Stomach (tissue), 9 donors: ENCODE measurements around the gene LRRC49. TPM values are rescaled to one million over a fixed set of nuclear protein-coding genes. Genes with fewer than 3 reads are reported as not detected.

Source experiments
- DNase-seq, 2 donors: peaks; one replicate each; pipeline versions ENCODE4 v3.0.0 to v3.0.0-alpha.2; 2013 to 2019
- H3K27ac ChIP-seq, 5 donors: fragments of 200-600 bp in 4 of 5; sonication (generic) in 4 of 5; one replicate each; pipeline ENCODE4 v1.5.1; 2013 to 2019; ENCODE audit warnings: mild to moderate bottlenecking in 1 of 5, moderate library complexity in 1 of 5
- H3K27me3 ChIP-seq, 3 donors: fragments of 200-600 bp; sonication (generic); one replicate each; pipeline ENCODE4 v1.5.1; 2017 to 2019; ENCODE audit warnings: mixed run types in 1 of 3
- H3K36me3 ChIP-seq, 4 donors: fragments of 200-600 bp; sonication (generic); 1 replicate in 3 of 4; 2 replicates in 1 of 4; pipeline ENCODE4 v1.5.1; 2016 to 2019
- H3K4me1 ChIP-seq, 4 donors: fragments of 200-600 bp; sonication (generic); one replicate each; pipeline ENCODE4 v1.5.1; 2016 to 2019
- H3K4me3 ChIP-seq, 4 donors: fragments of 200-600 bp; sonication (generic) in 3 of 4; one replicate each; pipeline ENCODE4 v1.5.1; 2016 to 2019; ENCODE audit warnings: mild to moderate bottlenecking in 1 of 4
- H3K9me3 ChIP-seq, 4 donors: fragments of 200-600 bp; sonication (generic); one replicate each; pipeline ENCODE4 v1.5.1; 2016 to 2019
- EP300 ChIP-seq: sonication (generic); formaldehyde crosslinking; IDR thresholded peaks from one replicate; pipeline ENCODE4 v1.6.1; 2017; ENCODE audit warnings: antibody characterized with exemption
- POLR2A ChIP-seq, 4 donors: fragments of 450-650 bp; IDR thresholded peaks; one replicate each; pipeline ENCODE4 v1.6.1; 2016; ENCODE audit warnings: antibody characterized with exemption in 4 of 4, control low read depth in 2 of 4, mild to moderate bottlenecking in 1 of 4, moderate library complexity in 1 of 4
- POLR2AphosphoS5 ChIP-seq, 3 donors: sonication (generic); formaldehyde crosslinking; IDR thresholded peaks; one replicate each; pipeline ENCODE4 v1.6.1; 2016; ENCODE audit warnings: antibody characterized with exemption in 3 of 3
- WGBS, 5 donors: extraction: QIAGEN DNeasy Blood & Tissue Kit in 3 of 5; methylation state at CpG; one replicate each; pipeline versions ENCODE4 v1.1.5 to v1.1.7; 2013 to 2018; 5-methylcytosine and 5-hydroxymethylcytosine counted together
- intact Hi-C: fragments of 100-400 bp; cut with DNase I; formaldehyde crosslinking; loops from one replicate; pipeline ENCODE4 v1.15.1; 2023; ENCODE audit warnings: low total_unique reads
- polyA plus RNA-seq, 3 donors: library from polyadenylated mRNA; stranded (reverse); fragments of 200-250 nt; gene quantifications; one replicate each; pipeline ENCODE4 v1.2.3, GENCODE V29; 2013
- total RNA-seq, 5 donors: library from RNA; depleted of rRNA; stranded (reverse); fragments of >200 nt; gene quantifications; one replicate each; pipeline versions ENCODE4 v1.1.0 to v1.2.3, GENCODE V29; 2014 to 2016
- TF ChIP-seq, protein P1 (sequence below), 7 experiments: fragments of 450-650 bp in 4 of 7; fragments of 200-600 bp in 3 of 7; sonication (generic) in 3 of 7; IDR thresholded peaks; one replicate each; pipeline ENCODE4 v1.5.1; 2016 to 2019; ENCODE audit warnings: antibody characterized with exemption in 7 of 7, control low read depth in 2 of 7, mild to moderate bottlenecking in 1 of 7
- donor health status: healthy with polysubstance abuse.
- donor health status: Bipolar disorder and iron deficiency.
- donor health status: healthy.

Gene LRRC49
- total and polyA plus RNA-seq, 8 donors, result 0.87 to 63.8 (median 7.2) TPM

DNA sequence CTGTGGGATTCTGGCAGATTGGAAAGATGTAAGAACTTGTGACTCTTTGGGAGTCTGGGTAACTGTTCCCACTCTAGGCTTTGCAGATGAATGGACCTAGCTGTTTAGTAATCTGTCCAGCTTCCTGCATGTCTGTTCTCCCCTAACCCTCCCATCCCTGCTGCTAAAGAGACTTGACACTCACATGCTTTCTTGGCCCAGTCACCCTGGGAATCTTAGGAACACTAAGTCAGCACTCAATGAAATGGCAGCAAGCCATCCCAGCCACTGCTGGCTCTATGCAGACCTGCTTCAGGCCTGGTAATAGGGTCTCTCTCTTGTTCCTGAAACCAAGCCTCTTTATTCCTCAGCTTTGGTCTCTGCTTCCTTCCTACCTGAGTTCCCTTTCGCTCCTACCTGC is 158.9 kb downstream of the LRRC49 start:
- Histone ChIP-seq H3K36me3 (peaks cover 0 to 7% (median 0%) of the 10 kb centered on the region in 4 donors), H3K27me3 (no peaks in the 10 kb centered on the region), H3K9me3 (no peaks in the 10 kb centered on the region), H3K4me1 (no peaks in the 10 kb centered on the region), H3K27ac (no peak overlapping the region), H3K4me3 (no peak overlapping the region)
- DNase-seq, result peak in 1 of 2 donors; percentile 24
- TF ChIP-seq POLR2AphosphoS5 (IDR thresholded peaks at IDR 0.05), result no peak
- TF ChIP-seq EP300, result no peak
- no peak for TF ChIP-seq POLR2A (IDR thresholded peaks at IDR 0.05)
- TF ChIP-seq, protein P1, sequence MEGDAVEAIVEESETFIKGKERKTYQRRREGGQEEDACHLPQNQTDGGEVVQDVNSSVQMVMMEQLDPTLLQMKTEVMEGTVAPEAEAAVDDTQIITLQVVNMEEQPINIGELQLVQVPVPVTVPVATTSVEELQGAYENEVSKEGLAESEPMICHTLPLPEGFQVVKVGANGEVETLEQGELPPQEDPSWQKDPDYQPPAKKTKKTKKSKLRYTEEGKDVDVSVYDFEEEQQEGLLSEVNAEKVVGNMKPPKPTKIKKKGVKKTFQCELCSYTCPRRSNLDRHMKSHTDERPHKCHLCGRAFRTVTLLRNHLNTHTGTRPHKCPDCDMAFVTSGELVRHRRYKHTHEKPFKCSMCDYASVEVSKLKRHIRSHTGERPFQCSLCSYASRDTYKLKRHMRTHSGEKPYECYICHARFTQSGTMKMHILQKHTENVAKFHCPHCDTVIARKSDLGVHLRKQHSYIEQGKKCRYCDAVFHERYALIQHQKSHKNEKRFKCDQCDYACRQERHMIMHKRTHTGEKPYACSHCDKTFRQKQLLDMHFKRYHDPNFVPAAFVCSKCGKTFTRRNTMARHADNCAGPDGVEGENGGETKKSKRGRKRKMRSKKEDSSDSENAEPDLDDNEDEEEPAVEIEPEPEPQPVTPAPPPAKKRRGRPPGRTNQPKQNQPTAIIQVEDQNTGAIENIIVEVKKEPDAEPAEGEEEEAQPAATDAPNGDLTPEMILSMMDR (IDR thresholded peaks at IDR 0.05), result no peak
- WGBS, 5 donors, result 90 to 100% (median 93%) methylated on average over 1 of the region's 1 CpG
- intact Hi-C loops, result no loop called here

DNA sequence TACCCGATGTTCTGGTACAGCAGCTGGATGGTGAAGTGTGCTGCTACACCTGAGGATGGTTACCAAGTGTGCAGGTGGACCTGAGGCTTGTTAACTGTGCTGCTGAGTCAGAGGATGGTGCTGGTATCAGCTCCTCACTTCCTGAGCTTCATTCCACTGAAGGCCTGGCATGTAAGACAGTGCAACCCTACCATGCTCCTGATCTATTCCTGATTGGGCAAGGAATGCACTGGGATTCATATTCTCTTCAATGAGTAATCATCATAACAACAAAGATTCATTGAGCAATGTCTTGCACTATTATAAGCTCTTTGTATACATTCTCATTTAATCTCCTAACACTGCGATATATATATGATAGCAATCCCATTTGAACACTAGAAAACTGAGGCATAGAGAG is 159.7 kb downstream of the LRRC49 start:
- H3K4me1 ChIP-seq, result no peaks in the 10 kb centered on the region
- 85 to 100% (median 93%) methylated on average over 2 of the region's 2 CpGs for WGBS, 5 donors
- DNase-seq, result no peak
- H3K36me3 ChIP-seq, result peaks cover 0 to 7% (median 0%) of the 10 kb centered on the region in 4 donors
- no peak overlapping the region for H3K27ac ChIP-seq
- intact Hi-C loops, result no loop called here
- H3K9me3 ChIP-seq, result no peaks in the 10 kb centered on the region
- H3K4me3 ChIP-seq, result no peak overlapping the region
- TF ChIP-seq EP300 (no peak), POLR2A (IDR thresholded peaks at IDR 0.05) (no peak), POLR2AphosphoS5 (IDR thresholded peaks at IDR 0.05) (no peak)
- TF ChIP-seq, protein P1 (IDR thresholded peaks at IDR 0.05), result no peak
- no peaks in the 10 kb centered on the region for H3K27me3 ChIP-seq

DNA sequence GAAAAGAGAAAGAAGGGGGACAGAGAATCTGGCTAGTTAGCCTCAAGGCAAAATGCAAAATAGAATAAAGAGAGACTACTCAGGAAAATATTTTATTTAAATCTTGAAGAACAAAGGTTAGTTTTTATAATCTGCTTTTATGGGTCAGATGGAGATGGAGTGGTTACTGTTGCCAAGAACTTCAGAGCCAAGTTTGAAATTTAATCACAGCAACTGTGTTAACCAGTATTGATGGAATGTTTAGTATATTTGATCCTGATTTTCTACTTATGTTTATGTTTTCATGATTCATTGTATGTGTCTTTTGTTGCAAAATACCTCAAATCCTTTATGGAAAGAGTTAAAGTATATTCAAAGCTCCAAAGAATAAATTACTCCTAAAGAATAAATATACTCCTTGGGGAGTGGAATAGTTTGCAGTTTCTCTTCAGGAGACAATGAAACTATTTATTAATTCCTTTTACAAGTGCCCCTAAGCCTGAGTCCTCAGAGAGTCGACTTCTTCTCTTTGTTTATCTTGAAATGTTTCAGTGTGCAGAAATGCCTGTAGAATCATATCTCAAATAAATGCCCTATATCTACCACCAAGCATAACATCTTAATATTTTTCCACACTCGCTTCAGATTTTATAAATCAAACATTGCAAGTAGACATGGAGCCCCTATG is 161.8 kb downstream of the LRRC49 start:
- Histone ChIP-seq H3K36me3 (peaks cover 0 to 7% (median 0%) of the 10 kb centered on the region in 4 donors), H3K4me3 (no peak overlapping the region), H3K9me3 (no peaks in the 10 kb centered on the region), H3K27ac (no peak overlapping the region), H3K4me1 (no peaks in the 10 kb centered on the region), H3K27me3 (no peaks in the 10 kb centered on the region)
- DNase-seq, result no peak
- intact Hi-C loops, result no loop called here
- TF ChIP-seq EP300 (no peak), POLR2AphosphoS5 (IDR thresholded peaks at IDR 0.05) (no peak), POLR2A (IDR thresholded peaks at IDR 0.05) (no peak)
- TF ChIP-seq, protein P1 (IDR thresholded peaks at IDR 0.05), result no peak
- WGBS, 5 donors, result 21 to 30% (median 24%) methylated on average over 2 of the region's 2 CpGs

DNA sequence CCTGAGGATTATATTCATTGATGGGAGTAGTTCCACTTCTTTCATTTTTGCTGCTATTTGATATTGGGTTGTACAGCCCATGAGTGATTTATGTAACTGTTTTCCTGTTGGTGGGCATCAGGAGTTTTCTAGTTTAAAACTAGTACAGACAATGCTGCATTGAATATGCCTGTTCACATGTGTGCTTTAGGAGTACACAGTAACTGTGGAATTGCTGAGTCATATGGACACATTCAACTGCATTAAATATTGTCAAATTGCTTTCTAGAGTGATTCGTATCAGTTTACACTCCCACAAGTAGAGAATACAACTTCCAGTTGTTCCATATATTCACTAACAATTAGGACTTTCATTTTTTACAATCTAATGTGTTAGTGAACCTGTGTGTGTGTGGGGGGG is 162.8 kb downstream of the LRRC49 start:
- H3K9me3 ChIP-seq, result no peaks in the 10 kb centered on the region
- no peaks in the 10 kb centered on the region for H3K4me1 ChIP-seq
- 28 to 65% (median 38%) methylated on average over 1 of the region's 1 CpG for WGBS, 5 donors
- TF ChIP-seq POLR2A (IDR thresholded peaks at IDR 0.05) (no peak), POLR2AphosphoS5 (IDR thresholded peaks at IDR 0.05) (no peak)
- H3K4me3 ChIP-seq, result no peak overlapping the region
- no peak overlapping the region for H3K27ac ChIP-seq
- DNase-seq, result peak in 1 of 2 donors; percentile 8
- no peaks in the 10 kb centered on the region for H3K27me3 ChIP-seq
- peaks cover 0 to 7% (median 0%) of the 10 kb centered on the region in 4 donors for H3K36me3 ChIP-seq
- intact Hi-C loops, result no loop called here

DNA sequence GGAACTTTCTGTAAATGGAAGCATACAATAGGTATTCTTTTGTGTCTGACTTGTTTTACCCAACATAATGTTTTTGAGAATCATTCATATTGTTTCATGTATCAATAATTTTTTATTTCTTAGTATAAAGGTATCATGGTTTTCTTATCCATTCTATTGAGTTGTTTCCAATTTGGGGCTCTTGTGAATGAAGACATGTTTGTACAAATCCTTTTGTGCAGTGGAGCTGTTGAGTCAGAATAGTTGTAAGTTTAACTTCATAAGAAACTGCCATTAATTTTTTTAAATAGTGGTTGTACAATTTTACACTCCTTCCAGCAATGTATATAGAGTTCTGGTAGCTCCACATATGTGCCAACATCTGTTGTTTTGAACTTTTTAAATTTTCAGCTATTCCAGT is 163.5 kb downstream of the LRRC49 start:
- Histone ChIP-seq H3K36me3 (peaks cover 0 to 2% (median 0%) of the 10 kb centered on the region in 4 donors), H3K4me3 (no peak overlapping the region), H3K27ac (no peak overlapping the region), H3K27me3 (no peaks in the 10 kb centered on the region), H3K4me1 (no peaks in the 10 kb centered on the region), H3K9me3 (no peaks in the 10 kb centered on the region)
- TF ChIP-seq EP300 (no peak), POLR2AphosphoS5 (IDR thresholded peaks at IDR 0.05) (no peak), POLR2A (IDR thresholded peaks at IDR 0.05) (no peak)
- DNase-seq, result no peak
- intact Hi-C loops, result no loop called here
